Chondrocyte (in vitro differentiated cells): Measurements from ENCODE around the gene MARK3. TPM values are rescaled to one million over a fixed set of nuclear protein-coding genes. Genes with fewer than 3 reads are reported as not detected.

Experiments used
- DNase-seq: peaks from one replicate; pipeline ENCODE4 v3.0.0; 2021; ENCODE audit warnings: mixed read lengths, low spot score
- H3K27ac Mint-ChIP-seq: one replicate; pipeline ENCODE4 v1.8.0; 2021; ENCODE audit warnings: mild to moderate bottlenecking, moderate library complexity, mixed read lengths; ENCODE audit not compliant: unreplicated experiment
- H3K27me3 Mint-ChIP-seq: 2 replicates; pipeline ENCODE4 v1.8.0; 2021; ENCODE audit warnings: low read depth, mixed read lengths
- H3K36me3 Mint-ChIP-seq: 2 replicates; pipeline ENCODE4 v1.8.0; 2021; ENCODE audit warnings: low read depth, mixed read lengths
- H3K4me1 Mint-ChIP-seq: 2 replicates; pipeline ENCODE4 v1.8.0; 2021; ENCODE audit warnings: low read depth, mild to moderate bottlenecking, mixed read lengths
- H3K4me3 Mint-ChIP-seq: one replicate; pipeline ENCODE4 v1.8.0; 2021; ENCODE audit warnings: mild to moderate bottlenecking, moderate library complexity, mixed read lengths; ENCODE audit not compliant: unreplicated experiment
- H3K9me3 Mint-ChIP-seq: 2 replicates; pipeline ENCODE4 v1.8.0; 2021; ENCODE audit warnings: low read depth, mixed read lengths
- total RNA-seq: library from RNA; stranded (reverse); gene quantifications from 3 replicates; pipeline ENCODE4 v1.2.1, GENCODE V29; 2021
- TF ChIP-seq, protein P1 (sequence below): fragments of 200-600 bp; sonication (generic); IDR thresholded peaks from 2 replicates; pipeline ENCODE4 v1.5.0; 2021; ENCODE audit warnings: antibody characterized with exemption, mild to moderate bottlenecking, moderate library complexity

Gene MARK3
- total RNA-seq, 1 donor from 2014 or later, result 65.1 TPM

DNA sequence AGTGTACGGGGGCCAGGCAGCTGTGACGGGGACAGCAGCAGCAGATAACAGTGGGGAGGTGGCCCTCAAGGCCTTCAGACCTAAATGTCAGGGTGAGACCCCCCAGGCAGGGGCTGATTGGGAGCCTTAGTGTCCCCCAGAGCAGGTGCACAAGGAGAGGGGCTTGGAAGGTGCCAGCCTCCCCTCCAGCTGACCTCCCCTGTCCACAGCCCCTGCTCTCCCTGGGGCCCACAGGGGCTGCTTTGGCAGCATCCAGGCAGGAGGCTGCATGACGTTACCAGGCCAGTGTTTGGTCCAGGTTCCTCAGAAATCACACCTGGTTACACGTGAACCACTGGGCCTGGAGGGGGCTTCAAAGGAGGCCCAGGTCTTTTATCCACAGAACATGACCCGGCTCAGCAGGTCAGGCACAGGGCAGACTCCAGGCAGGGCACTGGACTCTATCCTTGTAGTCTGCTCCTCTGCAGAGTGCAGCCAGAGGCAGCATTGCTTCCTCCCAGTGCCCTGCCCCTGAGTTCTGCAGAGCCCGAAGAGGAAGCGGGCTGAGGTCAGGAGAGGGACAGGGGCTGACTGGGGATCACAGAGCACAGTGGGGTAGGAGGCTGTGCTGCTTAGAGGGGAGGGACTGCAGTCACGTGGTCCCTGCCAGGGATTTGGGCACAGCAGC, 141.2 kb downstream of the MARK3 start:
- peaks cover 47% of the 10 kb centered on the region for H3K4me1 Mint-ChIP-seq
- H3K36me3 Mint-ChIP-seq, result no peaks in the 10 kb centered on the region
- H3K27ac Mint-ChIP-seq, result no peak overlapping the region
- no peak overlapping the region for H3K4me3 Mint-ChIP-seq
- H3K9me3 Mint-ChIP-seq, result no peaks in the 10 kb centered on the region
- no peaks in the 10 kb centered on the region for H3K27me3 Mint-ChIP-seq
- TF ChIP-seq, protein P1, sequence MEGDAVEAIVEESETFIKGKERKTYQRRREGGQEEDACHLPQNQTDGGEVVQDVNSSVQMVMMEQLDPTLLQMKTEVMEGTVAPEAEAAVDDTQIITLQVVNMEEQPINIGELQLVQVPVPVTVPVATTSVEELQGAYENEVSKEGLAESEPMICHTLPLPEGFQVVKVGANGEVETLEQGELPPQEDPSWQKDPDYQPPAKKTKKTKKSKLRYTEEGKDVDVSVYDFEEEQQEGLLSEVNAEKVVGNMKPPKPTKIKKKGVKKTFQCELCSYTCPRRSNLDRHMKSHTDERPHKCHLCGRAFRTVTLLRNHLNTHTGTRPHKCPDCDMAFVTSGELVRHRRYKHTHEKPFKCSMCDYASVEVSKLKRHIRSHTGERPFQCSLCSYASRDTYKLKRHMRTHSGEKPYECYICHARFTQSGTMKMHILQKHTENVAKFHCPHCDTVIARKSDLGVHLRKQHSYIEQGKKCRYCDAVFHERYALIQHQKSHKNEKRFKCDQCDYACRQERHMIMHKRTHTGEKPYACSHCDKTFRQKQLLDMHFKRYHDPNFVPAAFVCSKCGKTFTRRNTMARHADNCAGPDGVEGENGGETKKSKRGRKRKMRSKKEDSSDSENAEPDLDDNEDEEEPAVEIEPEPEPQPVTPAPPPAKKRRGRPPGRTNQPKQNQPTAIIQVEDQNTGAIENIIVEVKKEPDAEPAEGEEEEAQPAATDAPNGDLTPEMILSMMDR, result no peak
- no peak for DNase-seq

DNA sequence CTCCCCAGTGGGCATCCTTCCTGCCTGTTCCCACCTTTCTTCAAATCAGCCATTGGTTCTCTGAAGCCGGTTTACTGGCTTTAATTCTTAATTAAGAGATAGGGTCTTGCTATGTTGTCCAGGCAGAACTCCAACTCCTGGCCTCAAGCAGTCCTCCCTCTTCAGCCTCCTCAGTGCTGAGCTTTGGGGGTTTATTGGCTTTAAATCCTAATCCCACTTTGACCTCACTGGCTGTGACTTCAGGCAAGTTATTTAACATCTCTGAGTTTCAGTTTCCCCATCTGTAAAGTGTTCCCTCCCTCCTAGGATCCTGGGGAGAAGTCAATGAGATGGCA, 141.7 kb downstream of the MARK3 start:
- TF ChIP-seq, protein P1, result no peak
- Mint-ChIP-seq H3K27me3 (no peaks in the 10 kb centered on the region), H3K36me3 (no peaks in the 10 kb centered on the region), H3K4me3 (no peak overlapping the region), H3K4me1 (peaks cover 49% of the 10 kb centered on the region), H3K27ac (no peak overlapping the region), H3K9me3 (no peaks in the 10 kb centered on the region)
- no peak for DNase-seq

DNA sequence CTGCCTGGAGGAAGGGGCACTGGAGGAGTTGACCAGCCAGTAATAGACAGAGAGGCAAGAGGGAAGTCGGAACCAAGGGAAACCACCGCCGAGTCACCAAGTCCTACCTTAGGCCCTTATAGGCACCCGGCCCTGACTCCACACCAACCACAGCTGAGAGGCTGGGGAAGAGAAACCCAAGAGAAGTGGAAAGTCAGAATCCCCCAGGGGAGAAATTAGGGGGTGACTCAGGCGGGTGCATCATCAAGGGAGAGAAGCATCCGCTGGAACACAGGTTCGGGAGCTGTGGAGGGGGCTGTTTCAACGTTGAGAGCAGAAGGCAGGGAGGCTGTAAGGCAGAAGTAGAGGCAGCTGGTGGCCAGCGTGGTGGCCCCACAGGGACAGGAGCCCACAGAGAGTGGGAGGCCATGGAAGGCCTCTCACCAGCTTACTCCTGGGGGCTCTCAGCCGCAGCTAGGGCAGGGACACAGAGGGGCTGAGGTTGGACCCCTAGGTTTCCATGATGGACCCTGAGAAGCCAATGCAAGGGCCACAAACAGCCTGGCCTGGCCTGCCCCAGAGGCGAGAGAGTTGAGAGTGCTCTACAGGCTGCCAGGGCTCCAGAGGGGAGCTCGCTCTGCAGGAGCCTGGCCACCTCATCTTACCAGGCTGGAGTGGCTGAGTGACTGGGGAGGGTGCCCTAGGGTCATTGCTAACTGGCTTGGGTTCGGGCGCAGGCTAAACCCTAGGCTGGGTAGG, 142.4 kb downstream of the MARK3 start:
- Mint-ChIP-seq H3K9me3 (no peaks in the 10 kb centered on the region), H3K36me3 (no peaks in the 10 kb centered on the region), H3K27me3 (no peaks in the 10 kb centered on the region), H3K4me3 (peak overlapping the region; percentile 92), H3K27ac (peak overlapping the region; percentile 98), H3K4me1 (peaks cover 49% of the 10 kb centered on the region)
- TF ChIP-seq, protein P1, result no peak
- no peak for DNase-seq

DNA sequence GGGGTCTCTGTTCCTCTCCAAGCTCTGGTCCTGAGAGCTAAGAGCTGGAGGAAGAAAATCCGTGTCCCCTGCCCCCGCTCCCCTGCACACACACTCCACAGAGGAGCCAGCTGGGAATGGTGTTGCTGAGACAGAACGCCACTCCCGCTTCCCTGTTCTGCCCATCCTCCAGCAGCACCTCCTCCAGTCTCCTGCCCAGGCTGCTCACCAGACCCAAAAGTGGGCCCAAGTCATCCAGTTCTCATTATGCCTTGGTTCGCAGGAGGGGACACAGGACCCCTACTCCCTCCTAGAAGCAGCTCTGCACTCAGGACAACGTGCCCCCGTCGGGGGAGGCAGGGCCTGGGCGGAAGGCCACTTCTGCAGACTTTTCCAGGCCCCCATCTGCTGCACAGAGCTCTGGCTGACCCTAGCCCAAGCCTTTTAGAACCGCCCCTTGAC, 143.0 kb downstream of the MARK3 start:
- Mint-ChIP-seq H3K27me3 (no peaks in the 10 kb centered on the region), H3K4me1 (peaks cover 49% of the 10 kb centered on the region), H3K9me3 (no peaks in the 10 kb centered on the region), H3K36me3 (no peaks in the 10 kb centered on the region), H3K4me3 (peak overlapping the region; percentile 92), H3K27ac (peak overlapping the region; percentile 98)
- TF ChIP-seq, protein P1, result no peak
- DNase-seq, result no peak

DNA sequence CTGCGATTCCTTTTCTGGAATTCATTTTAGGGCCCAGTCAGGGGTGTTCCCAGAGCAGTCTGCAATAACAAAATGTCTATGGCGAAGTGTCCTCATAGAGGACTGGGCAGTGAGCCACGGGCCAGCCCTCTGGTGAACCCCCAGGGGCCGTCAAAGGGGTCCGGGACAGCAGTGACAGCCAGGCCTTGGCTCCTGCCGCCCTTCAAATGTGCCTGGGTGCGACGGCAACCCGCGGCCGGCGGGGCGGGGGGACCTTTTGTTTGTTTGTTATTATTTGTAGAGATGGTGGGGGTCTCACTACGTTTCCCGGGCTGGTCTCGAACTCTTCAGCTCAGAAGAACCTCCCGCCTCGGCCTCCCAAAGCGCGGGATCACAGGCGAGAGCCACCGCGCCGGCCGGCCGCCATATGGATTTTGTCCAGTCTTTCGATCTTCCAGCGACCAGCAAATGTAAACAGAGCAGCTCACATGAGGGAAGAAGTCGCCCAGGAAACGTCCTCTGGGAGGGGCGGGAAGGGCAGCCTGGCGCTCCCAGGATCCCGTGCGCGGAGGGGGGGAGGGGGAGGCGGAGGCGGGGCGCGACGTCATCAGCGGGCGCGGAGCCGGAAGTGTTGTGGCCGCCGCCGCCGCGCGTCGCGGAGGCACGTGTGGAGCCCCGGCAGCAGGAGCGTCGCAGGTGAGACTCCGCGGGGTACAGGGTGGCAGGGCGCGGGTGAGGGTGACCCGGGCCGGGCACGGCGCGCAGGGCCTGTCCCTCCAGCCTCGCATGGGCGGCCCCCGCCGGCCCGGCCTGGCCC, 143.6 kb downstream of the MARK3 start, which contains the start of gene TRMT61A:
TSS of gene TRMT61A (plus strand) at position 610 of the 796 bp plus-strand sequence. CDS start 783 bp downstream, outside the sequence.
- no peaks in the 10 kb centered on the region for H3K9me3 Mint-ChIP-seq
- peak within 1 kb of the TSS; percentile 92 for H3K4me3 Mint-ChIP-seq
- no peak for DNase-seq
- no peaks in the 10 kb centered on the region for H3K27me3 Mint-ChIP-seq
- H3K27ac Mint-ChIP-seq, result peak within 1 kb of the TSS; percentile 98
- peaks cover 47% of the 10 kb centered on the region for H3K4me1 Mint-ChIP-seq
- TF ChIP-seq, protein P1, result no peak
- H3K36me3 Mint-ChIP-seq, result no peaks in the 10 kb centered on the region
